HepG2 (cell line): ENCODE measurements around the gene CCSER1. TPM values are rescaled to one million over a fixed set of nuclear protein-coding genes. Genes with fewer than 3 reads are reported as not detected.

ENCODE experiments used
- ATAC-seq: fragments of 200-7000 bp; cut with Tn5 transposase; 3 replicates; pipeline ENCODE4 v1.9.1; 2020; ENCODE audit warnings: mild to moderate bottlenecking, moderate library complexity
- BruUV-seq: library from RNA; stranded (reverse); fragments of 400-500 nt; replicated peaks from 2 replicates; lab custom pipeline; 2021; lab: Mats Ljungman, UMichigan
- CTCF ChIA-PET: fragments of 300-600 bp; formaldehyde crosslinking; extraction: SDS; loops from one replicate; lab custom pipeline; 2021; ENCODE audit warnings: low total read pairs, inconsistent platforms, low intra/inter-chr PET ratio; lab: Yijun Ruan, JAX
- POLR2A ChIA-PET: fragments of 350-600 bp; sonication (Branson Sonifier 250); formaldehyde crosslinking; loops from one replicate; lab custom pipeline; 2020; ENCODE audit warnings: antibody characterized with exemption, inconsistent platforms; lab: Yijun Ruan, JAX
- DNase-seq: peaks from one replicate; pipeline ENCODE4 v3.0.0-alpha.2; 2015; ENCODE audit warnings: low spot score
- FAIRE-seq: peaks from 3 replicates; lab custom pipeline; 2011; peaks lifted over from hg19 to GRCh38; lab: Jason Lieb, UNC
- H2AFZ ChIP-seq: one replicate; pipeline ENCODE4 v1.6.1; 2011; ENCODE audit warnings: low read length, inconsistent platforms
- H3K27ac ChIP-seq: fragments of 300-600 bp; 3 replicates; pipeline ENCODE4 v1.8.0; 2011; ENCODE audit warnings: mixed run types, mild to moderate bottlenecking, mixed read lengths, low read length, inconsistent platforms; ENCODE audit not compliant: insufficient read depth; ENCODE audit errors: extremely low read length
- H3K27me3 ChIP-seq, 2 experiments: fragments of 200-600 bp in 1 of 2; 2 replicates in 1 of 2; 3 replicates in 1 of 2; pipeline versions ENCODE4 v1.6.0 to v1.8.0; 2011; ENCODE audit warnings: low read length in 2 of 2, mild to moderate bottlenecking in 2 of 2, moderate library complexity in 2 of 2, inconsistent platforms in 1 of 2; ENCODE audit not compliant: insufficient read depth in 2 of 2, control insufficient read depth in 1 of 2
- H3K36me3 ChIP-seq, 2 experiments: fragments of 200-600 bp in 1 of 2; replicated peaks in 1 of 2; 2 replicates in 1 of 2; 3 replicates in 1 of 2; pipeline versions ENCODE4 v1.5.1 to v1.8.0; 2011; ENCODE audit warnings: low read length in 2 of 2, inconsistent platforms in 1 of 2; ENCODE audit not compliant: insufficient read depth in 2 of 2, control insufficient read depth in 1 of 2
- H3K4me1 ChIP-seq: 2 replicates; pipeline ENCODE4 v1.5.1; 2012; ENCODE audit warnings: low read length, inconsistent platforms; ENCODE audit not compliant: insufficient read depth
- H3K4me2 ChIP-seq: 2 replicates; pipeline ENCODE4 v1.6.0; 2011; ENCODE audit warnings: low read depth, low read length, inconsistent platforms
- H3K4me3 ChIP-seq, 3 experiments: fragments of 200-600 bp in 1 of 3; sonication (generic), shearing (Covaris generic) in 1 of 3; replicated peaks in 1 of 3; 2 replicates each; pipeline ENCODE4 v1.5.1; 2011 to 2016; ENCODE audit warnings: low read length in 3 of 3, inconsistent platforms in 2 of 3, low read depth in 2 of 3, mild to moderate bottlenecking in 2 of 3, control low read depth in 1 of 3, mixed read lengths in 1 of 3; ENCODE audit not compliant: insufficient read depth in 1 of 3
- H3K79me2 ChIP-seq: one replicate; pipeline ENCODE4 v1.6.1; 2011; ENCODE audit warnings: low read length, inconsistent platforms; ENCODE audit not compliant: insufficient read depth
- H3K9ac ChIP-seq: 2 replicates; pipeline ENCODE4 v1.6.0; 2011; ENCODE audit warnings: mild to moderate bottlenecking, low read depth, low read length, inconsistent platforms; ENCODE audit not compliant: insufficient read depth
- H3K9me3 ChIP-seq: 2 replicates; pipeline ENCODE4 v1.5.1; 2012; ENCODE audit warnings: mild to moderate bottlenecking, low read length
- H4K20me1 ChIP-seq: 2 replicates; pipeline ENCODE4 v1.6.0; 2011; ENCODE audit warnings: inconsistent platforms, mild to moderate bottlenecking, low read length, moderate library complexity; ENCODE audit not compliant: insufficient read depth
- CENPX ChIP-seq: sonication (generic); formaldehyde crosslinking; IDR thresholded peaks from 2 replicates; pipeline ENCODE4 v1.9.0; 2021; ENCODE audit warnings: mild to moderate bottlenecking, missing genetic modification reagents, moderate library complexity
- CTCF ChIP-seq: sonication (generic); formaldehyde crosslinking; IDR thresholded peaks from 2 replicates; pipeline ENCODE4 v1.5.0; 2020; ENCODE audit warnings: mild to moderate bottlenecking, missing genetic modification reagents, moderate library complexity
- ESRRA ChIP-seq: sonication (generic); formaldehyde crosslinking; IDR thresholded peaks from 2 replicates; pipeline ENCODE4 v1.5.1; 2020; ENCODE audit warnings: mild to moderate bottlenecking, low read depth, missing genetic modification reagents
- JUNB ChIP-seq: sonication (generic); formaldehyde crosslinking; IDR thresholded peaks from 2 replicates; pipeline ENCODE4 v1.8.0; 2022; ENCODE audit warnings: missing genetic modification reagents, mild to moderate bottlenecking, borderline replicate concordance
- KMT2B ChIP-seq: IDR thresholded peaks from 2 replicates; pipeline ENCODE4 v1.6.1; 2016; ENCODE audit warnings: missing genetic modification reagents, missing compliant biosample characterization
- PHF20 ChIP-seq: sonication (generic); formaldehyde crosslinking; IDR thresholded peaks from 2 replicates; pipeline ENCODE4 v1.5.0; 2020; ENCODE audit warnings: mild to moderate bottlenecking, missing genetic modification reagents
- SALL1 ChIP-seq: sonication (generic); formaldehyde crosslinking; IDR thresholded peaks from 2 replicates; pipeline ENCODE4 v1.8.0; 2022; ENCODE audit warnings: mild to moderate bottlenecking, missing genetic modification reagents
- THAP11 ChIP-seq: IDR thresholded peaks from 2 replicates; pipeline ENCODE4 v1.6.1; 2016; ENCODE audit warnings: missing biosample characterization, missing genetic modification reagents
- ZBTB7B ChIP-seq: sonication (generic); formaldehyde crosslinking; IDR thresholded peaks from 2 replicates; pipeline ENCODE4 v1.4.0; 2020; ENCODE audit warnings: missing genetic modification reagents
- ZMYM2 ChIP-seq: sonication (generic); formaldehyde crosslinking; IDR thresholded peaks from 2 replicates; pipeline ENCODE4 v1.8.0; 2022; ENCODE audit warnings: mild to moderate bottlenecking, missing genetic modification reagents
- ZNF552 ChIP-seq: sonication (generic); formaldehyde crosslinking; IDR thresholded peaks from 2 replicates; pipeline ENCODE4 v1.9.0; 2022; ENCODE audit warnings: missing genetic modification reagents, mild to moderate bottlenecking, borderline replicate concordance
- ZNF644 ChIP-seq: IDR thresholded peaks from 2 replicates; pipeline ENCODE4 v1.6.1; 2016; ENCODE audit warnings: low read depth
- ZNF773 ChIP-seq: sonication (generic); formaldehyde crosslinking; IDR thresholded peaks from 2 replicates; pipeline ENCODE4 v1.4.0; 2020; ENCODE audit warnings: missing genetic modification reagents, borderline replicate concordance
- in situ Hi-C: cut with HindIII; loops from 2 replicates; pipeline ENCODE4 v1.10.0; 2017; ENCODE audit warnings: low pct_unique_long_range_greater_than_20kb; ENCODE audit not compliant: extremely low pct_ligation_motif_present
- intact Hi-C: fragments of 100-400 bp; cut with micrococcal nuclease; formaldehyde crosslinking; loops from one replicate; pipeline ENCODE4 v1.10.0; 2022; ENCODE audit not compliant: unreplicated experiment
- polyA plus RNA-seq, 8 experiments: library from polyadenylated mRNA; depleted of rRNA in 3 of 8; stranded (reverse) in 7 of 8; unstranded in 1 of 8; fragments of >200 nt; fragmentation: Illumina TruSeq in 4 of 8; extraction: Trizol in 4 of 8; gene quantifications; 2 replicates each; pipeline versions ENCODE4 v1.2.1 to v1.2.3, GENCODE V29; 2011 to 2016; ENCODE audit warnings: low read depth in 4 of 8, missing spikeins in 1 of 8, mixed read lengths in 1 of 8; ENCODE audit not compliant: insufficient read depth in 1 of 8
- total RNA-seq, 5 experiments: library from RNA; depleted of rRNA; stranded (reverse); fragments of >200 nt; fragmentation: Illumina TruSeq; extraction: Trizol; gene quantifications; 2 replicates each; pipeline ENCODE4 v1.2.3, GENCODE V29; 2016; ENCODE audit warnings: low read depth in 1 of 5
- TF ChIP-seq, protein P1 (sequence below): sonication (generic); formaldehyde crosslinking; IDR thresholded peaks from 2 replicates; pipeline ENCODE4 v1.5.1; 2020; ENCODE audit warnings: mild to moderate bottlenecking, missing genetic modification reagents, borderline replicate concordance
- TF ChIP-seq, protein P2 (sequence below): sonication (generic); formaldehyde crosslinking; IDR thresholded peaks from 2 replicates; pipeline ENCODE4 v1.4.0; 2020; ENCODE audit warnings: mild to moderate bottlenecking, missing genetic modification reagents

CCSER1 gene
- total and polyA plus RNA-seq, 2 of the 13 experiments (the other 11 are each of a cell fraction or from before 2014, with no cell fraction given), result not detected

- no peak overlapping the region for H3K27ac ChIP-seq
- no peak overlapping the region for H3K4me2 ChIP-seq
- no peaks in the 10 kb centered on the region for H3K36me3 ChIP-seq
- no peaks in the 10 kb centered on the region for H3K79me2 ChIP-seq
- BruUV-seq, result no TSS peak
- H2AFZ ChIP-seq, result no peak overlapping the region
- no peaks in the 10 kb centered on the region for H3K9me3 ChIP-seq
- H3K4me3 ChIP-seq, result no peak overlapping the region
- ChIA-PET CTCF (no interaction called here), POLR2A (no interaction called here)
- in situ Hi-C loops, result loop anchor here (25.0 kb wide), 1 partner anchor 1288 kb away; no protein-coding TSS in a partner anchor
- no peak for ATAC-seq
- FAIRE-seq, result no peak
- DNase-seq, result no peak
- no peaks in the 10 kb centered on the region for H3K27me3 ChIP-seq
- TF ChIP-seq ZNF644 (no peak), KMT2B (CRISPR knock-in tag) (no peak), ZNF773 (CRISPR knock-in tag) (no peak), SALL1 (no peak), PHF20 (CRISPR knock-in tag) (no peak), ZBTB7B (CRISPR knock-in tag) (no peak), ZMYM2 (CRISPR knock-in tag) (no peak), CTCF (CRISPR knock-in tag) (no peak), CENPX (CRISPR knock-in tag) (no peak), ESRRA (CRISPR knock-in tag) (no peak), THAP11 (no peak), ZNF552 (no peak), JUNB (no peak)
- TF ChIP-seq, protein P1, sequence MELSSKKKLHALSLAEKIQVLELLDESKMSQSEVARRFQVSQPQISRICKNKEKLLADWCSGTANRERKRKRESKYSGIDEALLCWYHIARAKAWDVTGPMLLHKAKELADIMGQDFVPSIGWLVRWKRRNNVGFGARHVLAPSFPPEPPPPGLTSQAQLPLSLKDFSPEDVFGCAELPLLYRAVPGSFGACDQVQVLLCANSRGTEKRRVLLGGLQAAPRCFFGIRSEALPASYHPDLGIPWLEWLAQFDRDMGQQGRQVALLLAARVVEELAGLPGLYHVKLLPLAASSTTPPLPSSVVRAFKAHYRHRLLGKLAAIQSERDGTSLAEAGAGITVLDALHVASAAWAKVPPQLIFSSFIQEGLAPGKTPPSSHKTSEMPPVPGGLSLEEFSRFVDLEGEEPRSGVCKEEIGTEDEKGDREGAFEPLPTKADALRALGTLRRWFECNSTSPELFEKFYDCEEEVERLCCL (CRISPR knock-in tag), result no peak
- TF ChIP-seq, protein P2, sequence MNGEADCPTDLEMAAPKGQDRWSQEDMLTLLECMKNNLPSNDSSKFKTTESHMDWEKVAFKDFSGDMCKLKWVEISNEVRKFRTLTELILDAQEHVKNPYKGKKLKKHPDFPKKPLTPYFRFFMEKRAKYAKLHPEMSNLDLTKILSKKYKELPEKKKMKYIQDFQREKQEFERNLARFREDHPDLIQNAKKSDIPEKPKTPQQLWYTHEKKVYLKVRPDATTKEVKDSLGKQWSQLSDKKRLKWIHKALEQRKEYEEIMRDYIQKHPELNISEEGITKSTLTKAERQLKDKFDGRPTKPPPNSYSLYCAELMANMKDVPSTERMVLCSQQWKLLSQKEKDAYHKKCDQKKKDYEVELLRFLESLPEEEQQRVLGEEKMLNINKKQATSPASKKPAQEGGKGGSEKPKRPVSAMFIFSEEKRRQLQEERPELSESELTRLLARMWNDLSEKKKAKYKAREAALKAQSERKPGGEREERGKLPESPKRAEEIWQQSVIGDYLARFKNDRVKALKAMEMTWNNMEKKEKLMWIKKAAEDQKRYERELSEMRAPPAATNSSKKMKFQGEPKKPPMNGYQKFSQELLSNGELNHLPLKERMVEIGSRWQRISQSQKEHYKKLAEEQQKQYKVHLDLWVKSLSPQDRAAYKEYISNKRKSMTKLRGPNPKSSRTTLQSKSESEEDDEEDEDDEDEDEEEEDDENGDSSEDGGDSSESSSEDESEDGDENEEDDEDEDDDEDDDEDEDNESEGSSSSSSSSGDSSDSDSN (CRISPR knock-in tag), result no peak
- H3K4me1 ChIP-seq, result no peaks in the 10 kb centered on the region
- intact Hi-C loops, result no loop called here
- no peaks in the 10 kb centered on the region for H4K20me1 ChIP-seq
- no peak overlapping the region for H3K9ac ChIP-seq
These were observed 972.5 kb downstream of the CCSER1 start for GRCh38 chr4:91099666-91100065.
